Prostate gland (tissue), 2 donors: ENCODE data around the gene AK8.

Experiments used
- CTCF ChIP-seq, 4 experiments: fragments of 200-600 bp in 2 of 4; fragments of 450-650 bp in 2 of 4; sonication (generic) in 2 of 4; IDR thresholded peaks; 1 replicate in 3 of 4; 2 replicates in 1 of 4; pipeline ENCODE4 v1.5.1; 2016 to 2019; ENCODE audit warnings: antibody characterized with exemption in 4 of 4, mild to moderate bottlenecking in 2 of 4, moderate library complexity in 2 of 4
- POLR2A ChIP-seq: fragments of 450-650 bp; IDR thresholded peaks from one replicate; pipeline ENCODE4 v1.6.1; 2016; ENCODE audit warnings: antibody characterized with exemption, mild to moderate bottlenecking
- POLR2AphosphoS5 ChIP-seq: sonication (generic); formaldehyde crosslinking; IDR thresholded peaks from one replicate; pipeline ENCODE4 v1.6.1; 2017; ENCODE audit warnings: antibody characterized with exemption

- TF ChIP-seq POLR2A: no peak
- no peak for TF ChIP-seq CTCF (IDR thresholded peaks at IDR 0.05)
- no peak for TF ChIP-seq POLR2AphosphoS5
These were observed 4.5 kb upstream of the AK8 start for GRCh38 chr9:132882616-132883015.
